Sigmoid colon (tissue), 7 donors: ENCODE data around the gene DEGS1. TPM values are rescaled to one million over a fixed set of nuclear protein-coding genes. Genes with fewer than 3 reads are reported as not detected.

Experiments
- DNase-seq: peaks from one replicate; pipeline ENCODE4 v3.0.0-alpha.2; 2019
- H3K27ac ChIP-seq, 4 donors: fragments of 200-600 bp; sonication (generic); one replicate each; pipeline ENCODE4 v1.5.1; 2016 to 2019; ENCODE audit warnings: mild to moderate bottlenecking in 1 of 4
- H3K27me3 ChIP-seq, 3 donors: fragments of 200-600 bp; sonication (generic); one replicate each; pipeline ENCODE4 v1.5.1; 2019; ENCODE audit warnings: mild to moderate bottlenecking in 1 of 3
- H3K36me3 ChIP-seq, 4 donors: fragments of 200-600 bp; sonication (generic); one replicate each; pipeline ENCODE4 v1.5.1; 2016 to 2019
- H3K4me1 ChIP-seq, 4 donors: fragments of 200-600 bp; sonication (generic); one replicate each; pipeline ENCODE4 v1.5.1; 2017 to 2019
- H3K4me3 ChIP-seq, 4 donors: fragments of 200-600 bp; sonication (generic); one replicate each; pipeline ENCODE4 v1.5.1; 2017 to 2019; ENCODE audit warnings: mild to moderate bottlenecking in 2 of 4, moderate library complexity in 1 of 4
- H3K9me3 ChIP-seq, 4 donors: fragments of 200-600 bp in 3 of 4; sonication (generic) in 3 of 4; one replicate each; pipeline versions ENCODE4 v1.5.1 to v1.6.1; 2013 to 2019
- EP300 ChIP-seq, 4 donors: sonication (generic); formaldehyde crosslinking; IDR thresholded peaks; one replicate each; pipeline ENCODE4 v1.6.1; 2017; ENCODE audit warnings: antibody characterized with exemption in 4 of 4
- POLR2A ChIP-seq, 2 donors: fragments of 450-650 bp; IDR thresholded peaks; one replicate each; pipeline ENCODE4 v1.6.1; 2016; ENCODE audit warnings: antibody characterized with exemption in 2 of 2, mild to moderate bottlenecking in 2 of 2, moderate library complexity in 2 of 2
- POLR2AphosphoS5 ChIP-seq, 4 donors: sonication (generic); formaldehyde crosslinking; IDR thresholded peaks; one replicate each; pipeline ENCODE4 v1.6.1; 2017; ENCODE audit warnings: antibody characterized with exemption in 4 of 4
- WGBS, 2 donors: extraction: QIAGEN DNeasy Blood & Tissue Kit; methylation state at CpG; one replicate each; pipeline ENCODE4 v1.1.7; 2013; 5-methylcytosine and 5-hydroxymethylcytosine counted together
- intact Hi-C: fragments of 100-400 bp; cut with DNase I; formaldehyde crosslinking; loops from one replicate; pipeline ENCODE4 v1.15.1; 2023
- polyA plus RNA-seq, 3 donors: library from polyadenylated mRNA; stranded (reverse); fragments of 200-250 nt; gene quantifications; one replicate each; pipeline ENCODE4 v1.2.3, GENCODE V29; 2013
- total RNA-seq, 4 donors: library from RNA; depleted of rRNA; stranded (reverse); fragments of >200 nt; gene quantifications; one replicate each; pipeline ENCODE4 v1.1.0, GENCODE V29; 2016
- TF ChIP-seq, protein P1 (sequence below), 4 experiments: fragments of 450-650 bp in 3 of 4; fragments of 200-600 bp in 1 of 4; IDR thresholded peaks; one replicate each; pipeline ENCODE4 v1.5.1; 2016 to 2019; ENCODE audit warnings: antibody characterized with exemption in 4 of 4, mild to moderate bottlenecking in 3 of 4, moderate library complexity in 2 of 4
- donor health status: healthy with polysubstance abuse.
- donor health status: Bipolar disorder and iron deficiency.
- donor health status: healthy.

DEGS1 gene
- total and polyA plus RNA-seq, 7 donors, result 4.8 to 111 (median 84.6) TPM

DNA sequence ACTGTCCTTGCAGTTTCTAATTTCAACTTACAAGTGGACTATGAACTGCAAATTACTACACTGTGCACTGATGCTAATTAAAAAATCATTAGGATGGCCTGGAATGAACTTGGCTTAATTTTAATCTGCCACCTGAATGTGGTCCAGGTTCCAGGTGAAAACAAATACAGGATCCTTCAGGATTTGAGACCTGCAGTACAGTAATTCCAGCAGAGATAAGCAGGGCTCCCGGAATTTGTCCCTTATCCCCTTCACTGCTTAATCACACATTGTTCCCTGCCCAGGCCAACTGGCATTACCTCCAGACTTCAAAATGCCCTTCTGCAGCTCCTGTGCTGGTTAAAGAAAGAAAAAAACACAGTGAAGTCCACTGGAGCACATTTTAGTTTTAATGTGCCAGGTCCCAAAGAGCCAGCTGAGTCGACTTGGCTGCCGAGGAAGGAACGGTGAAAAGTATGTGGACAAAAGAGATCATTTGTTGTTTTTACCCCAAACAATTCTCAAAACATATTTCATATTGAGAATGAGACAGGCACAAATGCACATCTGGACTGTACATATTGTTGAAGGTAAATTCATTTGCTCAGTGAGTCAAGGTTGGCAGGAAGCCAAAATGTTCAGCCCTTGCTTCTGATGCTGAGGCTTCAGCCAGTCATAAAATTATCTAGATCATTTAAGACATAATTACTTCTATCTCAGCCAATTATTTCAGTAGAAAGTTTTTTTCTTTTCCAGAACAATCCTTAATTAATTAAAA is 28.3 kb downstream of the DEGS1 start:
- WGBS, 2 donors, result 18 to 58% methylated on average over 4 of the region's 4 CpGs
- H3K4me1 ChIP-seq, result peaks cover 0 to 29% (median 15%) of the 10 kb centered on the region in 4 donors
- TF ChIP-seq POLR2AphosphoS5 (IDR thresholded peaks at IDR 0.05), result no peak
- no peak for TF ChIP-seq EP300 (IDR thresholded peaks at IDR 0.05)
- no peak for TF ChIP-seq POLR2A (IDR thresholded peaks at IDR 0.05)
- TF ChIP-seq, protein P1, sequence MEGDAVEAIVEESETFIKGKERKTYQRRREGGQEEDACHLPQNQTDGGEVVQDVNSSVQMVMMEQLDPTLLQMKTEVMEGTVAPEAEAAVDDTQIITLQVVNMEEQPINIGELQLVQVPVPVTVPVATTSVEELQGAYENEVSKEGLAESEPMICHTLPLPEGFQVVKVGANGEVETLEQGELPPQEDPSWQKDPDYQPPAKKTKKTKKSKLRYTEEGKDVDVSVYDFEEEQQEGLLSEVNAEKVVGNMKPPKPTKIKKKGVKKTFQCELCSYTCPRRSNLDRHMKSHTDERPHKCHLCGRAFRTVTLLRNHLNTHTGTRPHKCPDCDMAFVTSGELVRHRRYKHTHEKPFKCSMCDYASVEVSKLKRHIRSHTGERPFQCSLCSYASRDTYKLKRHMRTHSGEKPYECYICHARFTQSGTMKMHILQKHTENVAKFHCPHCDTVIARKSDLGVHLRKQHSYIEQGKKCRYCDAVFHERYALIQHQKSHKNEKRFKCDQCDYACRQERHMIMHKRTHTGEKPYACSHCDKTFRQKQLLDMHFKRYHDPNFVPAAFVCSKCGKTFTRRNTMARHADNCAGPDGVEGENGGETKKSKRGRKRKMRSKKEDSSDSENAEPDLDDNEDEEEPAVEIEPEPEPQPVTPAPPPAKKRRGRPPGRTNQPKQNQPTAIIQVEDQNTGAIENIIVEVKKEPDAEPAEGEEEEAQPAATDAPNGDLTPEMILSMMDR (IDR thresholded peaks at IDR 0.05), result no peak
- peak overlapping the region in 1 of 4 donors; percentile 32 for H3K27ac ChIP-seq
- H3K4me3 ChIP-seq, result no peak overlapping the region
- H3K27me3 ChIP-seq, result no peaks in the 10 kb centered on the region
- intact Hi-C loops, result no loop called here
- no peaks in the 10 kb centered on the region for H3K9me3 ChIP-seq
- DNase-seq, result peak; percentile 48
- H3K36me3 ChIP-seq, result no peaks in the 10 kb centered on the region

DNA sequence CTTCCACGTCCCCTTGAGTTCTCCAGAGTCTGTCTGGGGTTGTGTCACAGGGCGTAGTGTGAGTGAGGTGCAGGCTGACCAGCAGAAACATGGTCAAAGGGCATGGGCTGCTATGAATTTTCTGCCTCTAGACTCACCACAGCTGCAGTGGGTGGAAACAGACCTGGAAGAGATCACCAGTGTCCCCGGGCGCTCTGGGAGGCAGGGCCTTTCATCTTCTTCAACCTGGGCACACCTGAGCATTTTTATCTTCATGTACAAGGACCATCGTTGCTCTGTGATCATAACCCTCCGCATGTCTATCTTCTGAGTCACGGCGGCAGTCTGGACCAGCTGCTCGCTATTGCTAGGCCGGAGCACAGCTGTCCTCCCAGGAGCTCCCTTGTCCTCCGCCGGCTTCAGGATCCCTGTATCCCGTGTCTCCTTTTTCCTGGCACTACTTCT is 29.6 kb downstream of the DEGS1 start:
- Histone ChIP-seq H3K27ac (peak overlapping the region in 1 of 4 donors; percentile 38), H3K9me3 (no peaks in the 10 kb centered on the region), H3K4me3 (no peak overlapping the region), H3K4me1 (peaks cover 0 to 29% (median 15%) of the 10 kb centered on the region in 4 donors), H3K36me3 (no peaks in the 10 kb centered on the region), H3K27me3 (no peaks in the 10 kb centered on the region)
- 77 to 84% methylated on average over 13 of the region's 13 CpGs for WGBS, 2 donors
- peak; percentile 28 for DNase-seq
- intact Hi-C loops, result no loop called here
- TF ChIP-seq POLR2AphosphoS5 (IDR thresholded peaks at IDR 0.05) (no peak), POLR2A (IDR thresholded peaks at IDR 0.05) (no peak)
- TF ChIP-seq, protein P1 (IDR thresholded peaks at IDR 0.05), result no peak

DNA sequence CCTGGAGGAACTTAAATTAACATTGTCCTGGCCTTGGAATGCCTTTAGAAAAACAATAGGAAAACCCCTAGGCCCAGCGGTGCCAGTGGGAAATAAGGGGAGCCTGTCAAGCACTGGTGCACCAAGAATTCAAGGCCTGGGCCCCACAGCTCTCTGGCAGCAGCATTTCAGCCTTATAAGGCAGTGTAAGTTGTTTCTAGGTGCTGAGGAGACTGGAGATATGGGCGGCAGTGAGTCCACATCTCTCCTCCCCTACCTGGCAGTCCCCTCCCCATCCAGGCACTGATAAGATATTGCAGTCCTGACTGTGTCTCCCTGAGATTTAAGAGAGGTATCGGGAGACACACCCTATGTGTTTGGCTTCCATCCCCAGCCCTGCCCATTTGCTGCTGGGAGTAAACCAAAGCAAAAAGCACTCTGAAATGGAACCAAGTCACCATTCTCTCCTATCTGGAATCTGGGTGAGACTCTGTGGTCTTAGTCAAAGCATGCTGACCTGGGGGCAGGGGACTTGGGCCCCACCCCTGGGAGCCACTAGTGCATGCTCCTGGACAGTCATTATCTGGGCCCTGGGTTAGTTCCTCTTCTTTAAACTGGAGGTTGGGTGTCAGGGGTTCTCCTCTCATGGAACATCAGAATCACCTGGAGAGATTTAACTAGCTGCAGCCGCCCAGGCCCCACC is 30.5 kb downstream of the DEGS1 start:
- WGBS, 2 donors, result 31 to 69% methylated on average over 4 of the region's 4 CpGs
- intact Hi-C loops, result no loop called here
- H3K27me3 ChIP-seq, result no peaks in the 10 kb centered on the region
- H3K9me3 ChIP-seq, result no peaks in the 10 kb centered on the region
- DNase-seq, result peak; percentile 25
- no peaks in the 10 kb centered on the region for H3K36me3 ChIP-seq
- H3K27ac ChIP-seq, result peak overlapping the region in 1 of 4 donors; percentile 38
- no peak overlapping the region for H3K4me3 ChIP-seq
- TF ChIP-seq, protein P1 (IDR thresholded peaks at IDR 0.05), result no peak
- TF ChIP-seq EP300 (IDR thresholded peaks at IDR 0.05) (no peak), POLR2AphosphoS5 (IDR thresholded peaks at IDR 0.05) (no peak), POLR2A (IDR thresholded peaks at IDR 0.05) (no peak)
- peaks cover 0 to 29% (median 15%) of the 10 kb centered on the region in 4 donors for H3K4me1 ChIP-seq

DNA sequence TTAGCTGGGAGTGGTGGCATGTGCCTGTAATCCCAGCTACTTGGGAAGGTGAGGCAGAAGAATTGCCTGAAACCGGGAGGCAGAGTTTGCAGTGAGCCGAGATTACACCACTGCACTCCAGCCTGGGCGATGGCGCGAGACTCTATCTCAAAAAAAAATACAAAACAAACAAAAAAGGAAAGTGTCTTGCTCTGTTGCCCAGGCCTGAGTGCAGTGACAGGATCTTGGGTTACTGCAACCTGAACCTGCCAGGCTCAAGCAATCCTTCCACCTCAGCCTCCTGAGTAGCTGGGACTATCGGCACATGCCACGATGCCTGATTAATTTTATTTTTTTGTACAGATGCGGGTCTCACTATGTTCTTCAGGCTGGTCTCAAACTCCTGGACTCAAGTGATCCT is 33.3 kb downstream of the DEGS1 start:
- no peak overlapping the region for H3K4me3 ChIP-seq
- no peaks in the 10 kb centered on the region for H3K36me3 ChIP-seq
- no peaks in the 10 kb centered on the region for H3K9me3 ChIP-seq
- intact Hi-C loops, result no loop called here
- TF ChIP-seq, protein P1 (IDR thresholded peaks at IDR 0.05), result no peak
- no peak for TF ChIP-seq EP300 (IDR thresholded peaks at IDR 0.05)
- TF ChIP-seq POLR2AphosphoS5 (IDR thresholded peaks at IDR 0.05), result no peak
- no peak for TF ChIP-seq POLR2A (IDR thresholded peaks at IDR 0.05)
- peaks cover 0 to 24% (median 11%) of the 10 kb centered on the region in 4 donors for H3K4me1 ChIP-seq
- 94 to 95% methylated on average over 8 of the region's 8 CpGs for WGBS, 2 donors
- no peak overlapping the region for H3K27ac ChIP-seq
- DNase-seq, result no peak
- H3K27me3 ChIP-seq, result no peaks in the 10 kb centered on the region
